ENCODE results near the gene TIMM13. TPM values are rescaled to one million over a fixed set of nuclear protein-coding genes. Genes with fewer than 3 reads are reported as not detected.

Gene TIMM13
- total and polyA plus RNA-seq, 2 donors (not counting 3 experiments of a cell fraction or from before 2014, with no cell fraction given) = 154 to 160 TPM

- H4K20me1 ChIP-seq (replicated peaks; ENCODE audit: control insufficient read depth, extremely low read depth, insufficient read depth, low read length) = no peaks in the 10 kb centered on the region
- H3K36me3 ChIP-seq (ENCODE audit: control insufficient read depth in 2 of 2, extremely low read depth in 1 of 2, insufficient read depth in 2 of 2, low read length in 2 of 2) = no peaks in the 10 kb centered on the region
- CTCF ChIA-PET = interaction anchor here (1.5 to 3.3 kb wide), 2 partner anchors 188 to 190 kb away, joined by 12 to 14 read pairs; no protein-coding TSS in a partner anchor
- H3K27me3 ChIP-seq (ENCODE audit: control insufficient read depth in 2 of 2, insufficient read depth in 2 of 2, low read length in 2 of 2) = no peaks in the 10 kb centered on the region
- BruUV-seq (replicated peaks) = no TSS peak
- no peak for DNase-seq (ENCODE audit: low read depth, low spot score)
- dilution Hi-C loops (cut with MboI; ENCODE audit: extremely low pct_ligation_motif_present, low sequenced_read_pairs) = no loop called here
- no peak overlapping the region for H2AFZ ChIP-seq (ENCODE audit: low read depth, low read length)
- intact Hi-C loops (cut with micrococcal nuclease) = no loop called here
- H3K4me3 ChIP-seq (replicated peaks in 1 of 3; ENCODE audit: insufficient read depth in 1 of 3, low read depth in 1 of 3, low read length in 3 of 3) = no peak overlapping the region
- TF ChIP-seq GATA2 (IDR thresholded peaks at IDR 0.05; ENCODE audit: insufficient read depth, insufficient read length, low read depth, low read length) (no peak), FOS (IDR thresholded peaks at IDR 0.05; ENCODE audit: borderline replicate concordance, insufficient read depth, low read length) (no peak), MAX (IDR thresholded peaks at IDR 0.05; ENCODE audit: insufficient read depth, insufficient read length) (no peak), POLR2A (IDR thresholded peaks at IDR 0.05; ENCODE audit: low read depth, low read length) (no peak), JUN (IDR thresholded peaks at IDR 0.05; ENCODE audit: borderline replicate concordance, insufficient read depth, insufficient read length, low read depth) (no peak), CTCF (IDR thresholded peaks at IDR 0.05; ENCODE audit: extremely low read depth in 1 of 2, insufficient read depth in 1 of 2, low read depth in 1 of 2, low read length in 2 of 2) (no peak), MYC (IDR thresholded peaks at IDR 0.05; ENCODE audit: low read depth, low read length) (no peak)
- H3K4me2 ChIP-seq (ENCODE audit: insufficient read depth, low read length) = no peak overlapping the region
- H3K79me2 ChIP-seq (ENCODE audit: control insufficient read depth, insufficient read depth, low read length) = peaks cover 31% of the 10 kb centered on the region
- POLR2A ChIA-PET = interaction anchor here (0.5 kb wide), 1 partner anchor 39 kb away, joined by 3 read pairs; no protein-coding TSS in a partner anchor
- H3K9me1 ChIP-seq (replicated peaks; ENCODE audit: control insufficient read depth, extremely low read depth, insufficient read depth, low read length) = no peaks in the 10 kb centered on the region
- H3K27ac ChIP-seq (ENCODE audit: insufficient read depth, low read depth, low read length) = no peak overlapping the region
- peaks cover 26% of the 10 kb centered on the region for H3K4me1 ChIP-seq (ENCODE audit: control insufficient read depth, extremely low read depth, insufficient read depth, low read length)
- no peak for FAIRE-seq
- no peak overlapping the region for H3K9ac ChIP-seq (replicated peaks; ENCODE audit: extremely low read depth, insufficient read depth, low read length)
- H3K9me3 ChIP-seq (replicated peaks; ENCODE audit: control insufficient read depth, insufficient read depth, low read length) = no peaks in the 10 kb centered on the region
Measured at GRCh38 chr19:2423915-2424685, 3.3 kb downstream of the TIMM13 start.

Measured in endothelial cell of umbilical vein (primary cell).